Airway epithelial cell (primary cell): Measurements from ENCODE around the gene SHISAL2A. TPM values are rescaled to one million over a fixed set of nuclear protein-coding genes. Genes with fewer than 3 reads are reported as not detected.

ENCODE experiments used
- total RNA-seq: library from RNA; depleted of rRNA; stranded (reverse); fragments of >200 nt; gene quantifications from 2 replicates; pipeline ENCODE4 v1.2.3, GENCODE V29; 2015

The SHISAL2A gene
- total RNA-seq, result 0.14 TPM in 1 of 2 replicates, not detected in the other

GRCh38 chr1:52632732-52633290, at the start of gene SHISAL2A:
TSS of gene SHISAL2A (plus strand) at chr1:52633168. CDS start at chr1:52633494, 326 bp downstream.

GRCh38 chr1:52601991-52602855, 30.7 kb upstream of the SHISAL2A start, which contains the start of gene GPX7:
TSS of gene GPX7 (plus strand) at chr1:52602371. CDS start at chr1:52602410, 39 bp downstream.

GRCh38 chr1:52697795-52698674, 65.1 kb downstream of the SHISAL2A start, which contains the start of gene COA7:
TSS of gene COA7 (minus strand) at chr1:52698347. CDS start at chr1:52698326, 21 bp downstream.

Other genes with a start within 250 kb of the SHISAL2A start
- 14.0 and 15.3 TPM in 2 replicates for gene ORC1, start 228.7 kb upstream of the SHISAL2A start, total RNA-seq
- gene PRPF38A, start 228.6 kb upstream of the SHISAL2A start, total RNA-seq, result 14.6 and 20.1 TPM in 2 replicates
- gene TUT4, start 80.1 kb upstream of the SHISAL2A start, total RNA-seq, result 14.2 and 24.7 TPM in 2 replicates
- gene GPX7, start 30.8 kb upstream of the SHISAL2A start, total RNA-seq, result 1.3 and 4.3 TPM in 2 replicates
- gene COA7, start 65.2 kb downstream of the SHISAL2A start, total RNA-seq, result 7.7 and 9.5 TPM in 2 replicates
- gene ZYG11B, start 93.3 kb downstream of the SHISAL2A start, total RNA-seq, result 12.9 and 22.7 TPM in 2 replicates
- 0.63 and 0.84 TPM in 2 replicates for gene ZYG11A, start 209.6 kb downstream of the SHISAL2A start, total RNA-seq